ENCODE measurements around the gene EDN2.
A peak's percentile ranks its signal among the peaks of the same experiment; 100 is the strongest.

EDN2 gene

DNA sequence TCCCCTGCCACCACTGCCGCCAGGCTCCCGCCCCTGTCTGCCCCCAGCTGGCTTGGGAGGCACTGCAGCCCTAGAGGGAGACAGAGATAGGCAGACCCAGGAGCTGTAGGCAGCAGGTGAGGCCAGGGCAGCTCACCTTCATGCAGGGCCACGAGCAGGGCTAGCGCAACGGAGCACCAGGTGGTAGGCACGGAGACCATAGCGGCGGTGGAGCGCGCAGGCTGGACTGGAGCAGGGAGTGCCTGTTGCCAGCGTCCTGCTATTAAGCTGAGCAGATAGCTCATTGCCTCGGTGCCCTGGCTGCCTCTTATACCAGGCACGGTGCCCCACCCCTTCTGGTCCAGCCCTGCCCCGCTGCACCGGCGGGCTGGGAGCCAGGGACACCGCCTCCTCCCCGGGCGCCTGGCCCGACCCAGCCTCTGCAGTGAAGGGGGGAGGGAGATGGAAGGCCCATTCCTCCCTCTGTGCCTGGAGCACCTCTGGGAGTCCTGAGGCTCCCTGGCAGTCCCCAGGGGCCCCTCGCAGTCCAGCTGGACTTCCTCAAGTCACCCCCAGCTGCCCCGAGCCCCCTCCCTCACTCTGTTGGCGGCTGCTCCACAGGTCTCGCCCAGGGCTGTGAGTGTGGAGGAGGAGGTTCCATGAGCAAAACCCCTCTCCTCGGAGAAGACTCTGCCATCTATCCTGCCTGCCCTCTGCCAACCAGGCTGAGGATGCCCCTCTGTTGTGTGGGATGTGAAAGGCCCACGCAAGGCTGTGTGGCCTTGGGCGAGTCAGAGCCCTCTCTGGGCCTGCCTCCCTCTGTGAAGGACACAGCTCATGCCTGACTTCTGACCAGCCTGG, at the start of gene EDN2:
EDN2 (minus strand) TSS at position 282 of the 840 bp plus-strand sequence; CDS start at position 200, 82 bp downstream.
- in situ Hi-C loops (cut with HindIII; ENCODE audit: low pct_ligation_motif_present, low pct_unique_long_range_greater_than_20kb, low sequenced_read_pairs) = no loop called here
- DNase-seq = peak; percentile 86

GRCh38 chr1:41533731-41534080, 49.2 kb upstream of the EDN2 start:
- no peak for DNase-seq
- in situ Hi-C loops (cut with HindIII; ENCODE audit: low pct_ligation_motif_present, low pct_unique_long_range_greater_than_20kb, low sequenced_read_pairs) = no loop called here

DNA sequence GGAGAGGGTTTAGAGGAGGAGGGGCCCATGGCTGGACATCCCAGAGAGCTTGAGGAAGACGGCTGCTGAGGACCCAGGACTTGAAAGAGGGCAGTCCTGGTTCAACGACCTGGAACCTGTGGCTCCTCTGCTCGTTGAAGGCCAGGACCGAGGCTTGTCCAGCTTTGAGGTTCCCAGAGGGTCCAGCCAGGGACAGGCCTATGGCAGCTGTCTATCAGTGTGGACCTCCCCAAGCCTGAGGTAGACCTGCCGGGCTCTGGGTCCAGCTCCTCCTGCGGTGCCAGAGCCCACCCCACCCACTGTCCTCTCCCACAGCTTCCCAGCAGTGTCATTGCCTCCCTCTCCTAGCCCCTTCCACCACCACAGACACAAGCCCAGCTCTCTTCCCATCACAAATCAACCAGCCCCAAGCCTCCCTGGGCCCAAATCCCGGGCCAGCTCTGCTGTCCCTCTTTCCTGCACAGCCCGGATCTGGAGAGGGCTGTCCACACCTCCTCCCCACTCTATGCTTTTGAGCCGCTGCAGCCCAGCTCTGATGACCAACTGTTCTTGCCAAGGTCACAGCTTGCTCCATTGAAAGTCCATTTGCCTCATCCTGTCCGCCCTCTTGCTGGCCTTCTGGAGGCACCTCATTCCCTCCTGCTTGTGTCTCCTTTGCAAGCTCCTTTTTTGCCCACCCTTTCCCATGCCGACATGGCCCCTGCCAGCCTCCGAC, 48.7 kb upstream of the EDN2 start:
- no peak for DNase-seq
- in situ Hi-C loops (cut with HindIII; ENCODE audit: low pct_ligation_motif_present, low pct_unique_long_range_greater_than_20kb, low sequenced_read_pairs) = no loop called here

- DNase-seq = no peak
- in situ Hi-C loops (cut with HindIII; ENCODE audit: low pct_ligation_motif_present, low pct_unique_long_range_greater_than_20kb, low sequenced_read_pairs) = no loop called here
Measured at GRCh38 chr1:41532206-41532975, 47.9 kb upstream of the EDN2 start.

GRCh38 chr1:41530411-41530810, 45.9 kb upstream of the EDN2 start:
- in situ Hi-C loops (cut with HindIII; ENCODE audit: low pct_ligation_motif_present, low pct_unique_long_range_greater_than_20kb, low sequenced_read_pairs) = no loop called here
- no peak for DNase-seq

DNA sequence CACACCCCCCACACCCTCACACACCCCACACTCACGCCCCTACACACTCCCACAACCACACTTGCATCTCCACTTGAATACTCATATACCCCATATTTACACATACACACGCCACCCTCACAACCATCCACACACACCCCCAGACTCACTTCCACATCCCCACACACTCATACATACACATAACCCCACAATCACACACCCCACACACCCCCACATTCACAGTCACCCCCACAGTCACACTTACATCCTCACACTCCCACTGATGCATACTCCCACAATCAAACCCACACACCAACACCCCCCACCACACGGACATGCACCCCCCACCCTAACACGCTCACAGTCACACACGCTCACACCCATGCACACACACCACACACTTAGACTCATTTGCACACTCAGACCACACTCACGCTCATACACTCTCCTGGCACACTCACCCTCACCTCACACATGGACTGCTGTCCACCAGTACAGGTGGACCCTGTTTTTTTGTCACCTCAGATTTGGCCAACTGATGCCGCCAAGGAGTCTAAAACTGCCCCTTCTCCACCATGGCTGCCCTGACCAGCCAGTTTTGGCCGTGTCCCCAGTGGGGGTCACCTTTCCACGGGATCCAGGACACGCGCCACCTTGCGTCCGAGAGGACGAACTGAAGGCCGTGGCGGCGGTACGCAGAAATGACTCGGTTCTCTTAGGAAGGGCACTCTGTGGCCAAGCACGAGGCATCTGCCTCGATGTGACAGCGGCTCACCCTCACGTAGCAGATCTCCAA, 45.3 kb upstream of the EDN2 start:
- DNase-seq = no peak
- in situ Hi-C loops (cut with HindIII; ENCODE audit: low pct_ligation_motif_present, low pct_unique_long_range_greater_than_20kb, low sequenced_read_pairs) = no loop called here

GRCh38 chr1:41528726-41529605, 44.5 kb upstream of the EDN2 start:
- no peak for DNase-seq
- in situ Hi-C loops (cut with HindIII; ENCODE audit: low pct_ligation_motif_present, low pct_unique_long_range_greater_than_20kb, low sequenced_read_pairs) = no loop called here

GRCh38 chr1:41528106-41528505, 43.6 kb upstream of the EDN2 start:
- in situ Hi-C loops (cut with HindIII; ENCODE audit: low pct_ligation_motif_present, low pct_unique_long_range_greater_than_20kb, low sequenced_read_pairs) = no loop called here
- no peak for DNase-seq

DNA sequence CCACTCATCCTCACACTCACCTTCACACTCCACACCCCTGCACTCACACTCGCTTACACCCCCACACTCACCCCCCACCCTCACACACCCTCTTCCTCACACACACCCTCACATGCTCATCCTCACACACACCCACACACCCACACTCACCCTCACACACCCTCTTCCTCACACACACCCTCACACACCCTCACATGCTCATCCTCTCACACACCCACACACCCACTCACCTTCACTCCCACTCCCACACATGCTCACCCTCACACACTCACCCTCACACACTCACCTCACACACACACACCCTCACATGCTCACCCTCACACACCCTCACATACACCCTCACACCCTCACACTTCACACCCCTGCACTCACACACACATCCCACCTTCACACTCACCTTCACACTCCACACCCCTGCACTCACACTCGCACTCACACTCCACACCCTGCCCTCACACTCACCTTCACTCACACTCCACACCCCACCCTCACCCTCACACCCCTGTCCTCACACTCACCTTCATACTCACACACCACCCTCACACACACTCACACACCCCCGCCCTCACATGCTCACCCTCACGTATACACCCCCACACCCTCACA, 42.6 kb upstream of the EDN2 start:
- DNase-seq = no peak
- in situ Hi-C loops (cut with HindIII; ENCODE audit: low pct_ligation_motif_present, low pct_unique_long_range_greater_than_20kb, low sequenced_read_pairs) = no loop called here

DNA sequence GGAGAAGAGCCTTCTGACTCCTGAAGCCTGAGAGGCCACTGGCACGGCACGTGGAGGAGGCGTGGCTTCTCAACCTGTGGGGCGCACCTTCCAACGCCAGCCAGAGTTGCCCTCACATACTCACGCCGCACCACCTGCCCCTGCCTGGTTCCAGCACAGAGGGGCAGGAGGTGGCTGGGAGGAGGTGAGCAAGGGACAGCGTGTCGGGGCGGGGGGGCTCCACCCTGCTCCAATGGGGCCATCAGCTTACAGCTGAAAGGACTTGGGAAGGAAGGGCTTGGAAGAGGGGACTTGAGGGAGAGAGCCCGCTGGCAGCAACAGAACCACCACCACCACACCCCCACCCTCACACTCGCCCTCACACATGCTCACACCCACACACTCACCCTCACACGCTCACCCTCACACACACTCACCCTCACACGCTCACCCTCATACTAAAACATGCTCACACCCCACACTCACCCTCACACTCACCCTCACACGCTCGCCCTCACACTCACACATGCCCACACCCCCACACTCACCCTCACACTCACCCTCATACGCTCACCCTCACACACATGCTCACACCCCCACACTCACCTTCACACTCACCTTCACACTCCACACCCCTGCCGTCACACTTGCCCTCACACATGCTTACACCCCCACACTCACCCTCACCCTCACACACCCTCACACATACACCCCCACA, 41.6 kb upstream of the EDN2 start:
- DNase-seq = no peak
- in situ Hi-C loops (cut with HindIII; ENCODE audit: low pct_ligation_motif_present, low pct_unique_long_range_greater_than_20kb, low sequenced_read_pairs) = no loop called here

DNA sequence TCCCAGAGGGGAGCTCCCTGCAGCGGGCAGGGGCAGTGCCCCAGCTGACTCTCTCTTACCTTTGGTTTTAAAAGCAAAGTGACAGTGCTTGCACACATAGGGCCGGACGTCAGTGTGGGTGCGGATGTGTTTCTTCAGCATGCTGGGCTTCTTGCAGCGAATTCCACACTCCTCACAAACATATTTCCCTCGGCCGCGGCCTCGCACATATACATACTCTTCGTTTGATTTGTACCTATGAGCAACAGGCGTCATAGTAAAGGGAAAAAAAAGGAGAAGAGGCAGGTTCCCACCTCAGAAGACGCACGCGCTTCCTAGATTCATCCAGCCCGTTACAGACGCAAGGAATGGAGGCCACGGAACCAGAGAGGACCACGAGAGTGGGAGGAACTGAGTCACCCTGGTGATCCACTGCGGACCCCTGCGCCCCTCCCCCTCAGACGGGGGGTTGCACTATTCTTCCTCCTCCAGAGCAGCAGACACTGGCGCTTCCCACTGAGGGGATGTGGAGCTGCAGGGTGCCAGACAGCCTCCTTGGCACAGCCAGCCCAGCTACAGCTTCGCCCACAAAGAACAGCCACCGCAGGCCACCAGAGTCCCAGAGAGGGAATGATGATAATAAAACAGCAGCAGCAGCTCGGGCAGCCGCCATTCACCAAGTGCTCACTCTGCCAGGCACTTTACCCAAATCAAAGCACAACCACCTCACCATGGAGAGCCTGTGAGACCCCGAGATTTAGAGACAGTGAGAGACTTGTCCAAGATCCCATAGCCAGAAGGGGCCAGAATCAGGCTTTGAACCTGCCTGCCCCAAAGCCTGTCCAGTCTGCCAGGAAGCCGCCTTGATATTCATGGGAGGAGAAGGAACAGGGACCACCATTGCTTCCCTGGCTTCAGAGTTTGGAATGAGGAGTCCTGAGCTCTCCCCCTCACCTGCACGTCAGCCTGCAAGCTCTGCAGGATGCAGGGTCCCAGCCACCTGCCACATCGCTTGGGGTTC, 40.5 kb upstream of the EDN2 start:
- in situ Hi-C loops (cut with HindIII; ENCODE audit: low pct_ligation_motif_present, low pct_unique_long_range_greater_than_20kb, low sequenced_read_pairs) = no loop called here
- no peak for DNase-seq

GRCh38 chr1:41523949-41524675, 39.6 kb upstream of the EDN2 start:
- no peak for DNase-seq
- in situ Hi-C loops (cut with HindIII; ENCODE audit: low pct_ligation_motif_present, low pct_unique_long_range_greater_than_20kb, low sequenced_read_pairs) = no loop called here

DNA sequence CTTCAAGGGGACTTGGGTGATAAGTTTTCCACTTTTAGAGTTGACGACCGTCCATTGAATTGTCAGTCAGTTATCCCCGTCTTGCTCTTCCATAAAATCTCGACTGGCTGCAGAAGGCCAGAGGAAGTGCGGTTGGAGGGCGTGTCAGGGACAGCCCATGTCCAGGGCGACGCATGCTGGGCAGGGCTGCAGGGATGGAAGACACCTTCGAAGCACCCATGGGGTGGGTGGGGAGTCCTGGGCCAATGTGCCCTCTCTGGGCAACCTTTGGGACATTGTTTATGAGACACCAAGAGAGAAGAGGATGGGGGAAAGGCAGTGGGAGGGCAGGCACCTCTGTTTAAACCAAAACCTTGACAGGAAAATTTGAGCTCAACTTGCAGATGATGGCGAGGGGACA, 38.6 kb upstream of the EDN2 start:
- in situ Hi-C loops (cut with HindIII; ENCODE audit: low pct_ligation_motif_present, low pct_unique_long_range_greater_than_20kb, low sequenced_read_pairs) = no loop called here
- DNase-seq = no peak

GRCh38 chr1:41521766-41522165, 37.3 kb upstream of the EDN2 start:
- in situ Hi-C loops (cut with HindIII; ENCODE audit: low pct_ligation_motif_present, low pct_unique_long_range_greater_than_20kb, low sequenced_read_pairs) = no loop called here
- no peak for DNase-seq

All from ACHN (cell line).